Rectal smooth muscle tissue (tissue), 1 donor: Measurements from ENCODE around the gene CNTFR.

Source experiments
- H3K27ac ChIP-seq: one replicate; pipeline ENCODE4 v1.7.0; 2013; ENCODE audit warnings: low read depth, low read length, inconsistent platforms
- H3K27me3 ChIP-seq: one replicate; pipeline ENCODE4 v1.7.0; 2013; ENCODE audit warnings: low read length; ENCODE audit not compliant: control insufficient read depth, insufficient read depth
- H3K36me3 ChIP-seq: one replicate; pipeline ENCODE4 v1.7.0; 2013; ENCODE audit warnings: low read length; ENCODE audit not compliant: control insufficient read depth, insufficient read depth
- H3K4me1 ChIP-seq: one replicate; pipeline ENCODE4 v1.7.0; 2013; ENCODE audit warnings: low read length; ENCODE audit not compliant: control insufficient read depth, insufficient read depth
- H3K4me3 ChIP-seq: one replicate; pipeline ENCODE4 v1.7.0; 2013; ENCODE audit warnings: low read length
- H3K9ac ChIP-seq: one replicate; pipeline ENCODE4 v1.7.0; 2013; ENCODE audit warnings: low read length

Gene CNTFR

GRCh38 chr9:34551751-34552605 lies 37.5 kb downstream of the CNTFR start:
- Histone ChIP-seq H3K27ac (no peak overlapping the region), H3K4me3 (no peak overlapping the region), H3K4me1 (no peaks in the 10 kb centered on the region), H3K9ac (no peak overlapping the region), H3K27me3 (no peaks in the 10 kb centered on the region), H3K36me3 (no peaks in the 10 kb centered on the region)

GRCh38 chr9:34550681-34551270 lies 38.7 kb downstream of the CNTFR start:
- Histone ChIP-seq H3K4me1 (no peaks in the 10 kb centered on the region), H3K27ac (no peak overlapping the region), H3K9ac (no peak overlapping the region), H3K27me3 (no peaks in the 10 kb centered on the region), H3K4me3 (no peak overlapping the region), H3K36me3 (no peaks in the 10 kb centered on the region)

- Histone ChIP-seq H3K27ac (no peak overlapping the region), H3K27me3 (no peaks in the 10 kb centered on the region), H3K9ac (no peak overlapping the region), H3K4me1 (no peaks in the 10 kb centered on the region), H3K36me3 (no peaks in the 10 kb centered on the region), H3K4me3 (no peak overlapping the region)
Observed at GRCh38 chr9:34550016-34550680, 39.4 kb downstream of the CNTFR start.

GRCh38 chr9:34549407-34549732 lies 40.2 kb downstream of the CNTFR start:
- no peak overlapping the region for H3K27ac ChIP-seq

GRCh38 chr9:34547960-34548611 lies 41.4 kb downstream of the CNTFR start:
- Histone ChIP-seq H3K27ac (no peak overlapping the region), H3K9ac (no peak overlapping the region)

More at GRCh38 chr9:34549407-34549732, 40.2 kb downstream of the CNTFR start:
- no peak overlapping the region for H3K9ac ChIP-seq
- H3K4me3 ChIP-seq, result no peak overlapping the region
- no peaks in the 10 kb centered on the region for H3K36me3 ChIP-seq
- no peaks in the 10 kb centered on the region for H3K27me3 ChIP-seq
- H3K4me1 ChIP-seq, result no peaks in the 10 kb centered on the region

GRCh38 chr9:34546834-34547827 lies 42.4 kb downstream of the CNTFR start:
- H3K27ac ChIP-seq, result no peak overlapping the region
- no peak overlapping the region for H3K4me3 ChIP-seq
- no peaks in the 10 kb centered on the region for H3K4me1 ChIP-seq
- H3K9ac ChIP-seq, result no peak overlapping the region
- H3K27me3 ChIP-seq, result no peaks in the 10 kb centered on the region
- H3K36me3 ChIP-seq, result no peaks in the 10 kb centered on the region

More at GRCh38 chr9:34547960-34548611, 41.4 kb downstream of the CNTFR start:
- no peaks in the 10 kb centered on the region for H3K27me3 ChIP-seq
- no peaks in the 10 kb centered on the region for H3K4me1 ChIP-seq
- H3K36me3 ChIP-seq, result no peaks in the 10 kb centered on the region
- H3K4me3 ChIP-seq, result no peak overlapping the region

GRCh38 chr9:34546102-34546833 lies 43.3 kb downstream of the CNTFR start:
- no peak overlapping the region for H3K9ac ChIP-seq
- no peaks in the 10 kb centered on the region for H3K36me3 ChIP-seq
- no peaks in the 10 kb centered on the region for H3K4me1 ChIP-seq

GRCh38 chr9:34545497-34545896 lies 44.0 kb downstream of the CNTFR start:
- Histone ChIP-seq H3K4me1 (no peaks in the 10 kb centered on the region), H3K4me3 (no peak overlapping the region), H3K27ac (no peak overlapping the region), H3K36me3 (no peaks in the 10 kb centered on the region), H3K9ac (no peak overlapping the region), H3K27me3 (no peaks in the 10 kb centered on the region)

More at GRCh38 chr9:34546102-34546833, 43.3 kb downstream of the CNTFR start:
- H3K27me3 ChIP-seq, result no peaks in the 10 kb centered on the region
- H3K27ac ChIP-seq, result no peak overlapping the region
- H3K4me3 ChIP-seq, result no peak overlapping the region

GRCh38 chr9:34544035-34544434 lies 45.5 kb downstream of the CNTFR start:
- H3K27ac ChIP-seq, result no peak overlapping the region
- H3K27me3 ChIP-seq, result no peaks in the 10 kb centered on the region
- no peaks in the 10 kb centered on the region for H3K36me3 ChIP-seq
- no peak overlapping the region for H3K4me3 ChIP-seq
- no peaks in the 10 kb centered on the region for H3K4me1 ChIP-seq
- no peak overlapping the region for H3K9ac ChIP-seq

GRCh38 chr9:34541540-34541939 lies 48.0 kb downstream of the CNTFR start:
- Histone ChIP-seq H3K4me1 (no peaks in the 10 kb centered on the region), H3K27ac (no peak overlapping the region), H3K9ac (no peak overlapping the region), H3K4me3 (no peak overlapping the region), H3K27me3 (no peaks in the 10 kb centered on the region), H3K36me3 (no peaks in the 10 kb centered on the region)

- Histone ChIP-seq H3K4me1 (no peaks in the 10 kb centered on the region), H3K36me3 (no peaks in the 10 kb centered on the region), H3K9ac (no peak overlapping the region), H3K27me3 (no peaks in the 10 kb centered on the region), H3K27ac (no peak overlapping the region), H3K4me3 (no peak overlapping the region)
Observed at GRCh38 chr9:34540827-34541226, 48.7 kb downstream of the CNTFR start.
